GM06990 (cell line): ENCODE results near the gene DUSP28.

Source experiments
- DNase-seq: peaks from one replicate; pipeline ENCODE4 v3.0.0-alpha.2; 2011; ENCODE audit not compliant: insufficient read length; ENCODE audit errors: extremely low read depth
- H3K27me3 ChIP-seq: replicated peaks from 2 replicates; pipeline ENCODE4 v1.6.0; 2011; ENCODE audit warnings: low read length; ENCODE audit not compliant: control insufficient read depth, insufficient read depth
- H3K36me3 ChIP-seq: 2 replicates; pipeline ENCODE4 v1.5.1; 2011; ENCODE audit warnings: low read length; ENCODE audit not compliant: control insufficient read depth, insufficient read depth
- H3K4me3 ChIP-seq: replicated peaks from 2 replicates; pipeline ENCODE4 v1.5.1; 2011; ENCODE audit warnings: low read depth, mild to moderate bottlenecking, control low read depth, low read length
- CTCF ChIP-seq: IDR thresholded peaks from 2 replicates; pipeline ENCODE4 v1.5.1; 2011; ENCODE audit warnings: low read length, control low read depth, mild to moderate bottlenecking, inconsistent platforms; ENCODE audit not compliant: insufficient read depth, poor library complexity, severe bottlenecking

DUSP28 gene

GRCh38 chr2:240575101-240575965, 15.2 kb downstream of the DUSP28 start:
- no peak for TF ChIP-seq CTCF
- Histone ChIP-seq H3K27me3 (no peaks in the 10 kb centered on the region), H3K36me3 (peaks cover 40% of the 10 kb centered on the region)

GRCh38 chr2:240576036-240576435, 15.9 kb downstream of the DUSP28 start:
- no peak for TF ChIP-seq CTCF
- no peak overlapping the region for H3K4me3 ChIP-seq
- peaks cover 40% of the 10 kb centered on the region for H3K36me3 ChIP-seq
- DNase-seq = no peak
- H3K27me3 ChIP-seq = no peaks in the 10 kb centered on the region

More at GRCh38 chr2:240575101-240575965, 15.2 kb downstream of the DUSP28 start:
- no peak overlapping the region for H3K4me3 ChIP-seq
- no peak for DNase-seq

- DNase-seq = no peak
- no peak for TF ChIP-seq CTCF
- H3K36me3 ChIP-seq = peaks cover 40% of the 10 kb centered on the region
- no peak overlapping the region for H3K4me3 ChIP-seq
- H3K27me3 ChIP-seq = no peaks in the 10 kb centered on the region
These were observed 16.5 kb downstream of the DUSP28 start for GRCh38 chr2:240576436-240577205.

- H3K36me3 ChIP-seq = peaks cover 40% of the 10 kb centered on the region
These were observed 17.3 kb downstream of the DUSP28 start for GRCh38 chr2:240577281-240578109.

More at GRCh38 chr2:240577281-240578109, 17.3 kb downstream of the DUSP28 start:
- no peak for TF ChIP-seq CTCF
- no peaks in the 10 kb centered on the region for H3K27me3 ChIP-seq
- no peak overlapping the region for H3K4me3 ChIP-seq
- no peak for DNase-seq
